AG09309 (cell line): ENCODE measurements around the gene ATP8A2.

Source experiments
- DNase-seq: peaks from one replicate; pipeline ENCODE4 v3.0.0-alpha.2; 2010; ENCODE audit warnings: low read depth
- H3K4me3 ChIP-seq: 2 replicates; pipeline ENCODE4 v1.5.1; 2011; ENCODE audit warnings: mild to moderate bottlenecking, low read depth, low read length, moderate library complexity; ENCODE audit not compliant: control insufficient read depth
- TF ChIP-seq, protein P1 (sequence below): IDR thresholded peaks from 2 replicates; pipeline ENCODE4 v1.5.1; 2011; ENCODE audit warnings: mild to moderate bottlenecking, low read depth, low read length, inconsistent platforms; ENCODE audit not compliant: insufficient read depth, control insufficient read depth; ENCODE audit errors: missing control alignments

The ATP8A2 gene

DNA sequence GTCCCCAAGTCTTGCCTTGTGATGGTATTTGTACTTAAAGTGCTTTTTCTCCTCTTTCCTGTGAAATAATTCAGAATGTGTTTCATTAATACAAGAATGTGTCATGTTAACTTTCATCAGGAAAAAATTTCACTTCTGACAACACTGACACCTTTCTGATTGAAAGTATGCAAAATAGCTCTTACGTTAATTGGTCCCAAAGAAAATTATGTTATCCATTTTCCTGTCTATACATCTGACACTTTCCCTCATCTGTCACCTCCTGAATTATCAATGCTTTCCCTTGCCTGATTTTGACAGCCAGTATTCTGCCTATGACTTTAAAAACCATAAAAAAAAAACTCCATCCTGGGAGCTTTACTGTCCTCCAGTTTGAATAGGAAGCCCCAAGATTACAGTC, 336.5 kb downstream of the ATP8A2 start:
- DNase-seq = no peak
- H3K4me3 ChIP-seq = no peak overlapping the region
- TF ChIP-seq, protein P1, sequence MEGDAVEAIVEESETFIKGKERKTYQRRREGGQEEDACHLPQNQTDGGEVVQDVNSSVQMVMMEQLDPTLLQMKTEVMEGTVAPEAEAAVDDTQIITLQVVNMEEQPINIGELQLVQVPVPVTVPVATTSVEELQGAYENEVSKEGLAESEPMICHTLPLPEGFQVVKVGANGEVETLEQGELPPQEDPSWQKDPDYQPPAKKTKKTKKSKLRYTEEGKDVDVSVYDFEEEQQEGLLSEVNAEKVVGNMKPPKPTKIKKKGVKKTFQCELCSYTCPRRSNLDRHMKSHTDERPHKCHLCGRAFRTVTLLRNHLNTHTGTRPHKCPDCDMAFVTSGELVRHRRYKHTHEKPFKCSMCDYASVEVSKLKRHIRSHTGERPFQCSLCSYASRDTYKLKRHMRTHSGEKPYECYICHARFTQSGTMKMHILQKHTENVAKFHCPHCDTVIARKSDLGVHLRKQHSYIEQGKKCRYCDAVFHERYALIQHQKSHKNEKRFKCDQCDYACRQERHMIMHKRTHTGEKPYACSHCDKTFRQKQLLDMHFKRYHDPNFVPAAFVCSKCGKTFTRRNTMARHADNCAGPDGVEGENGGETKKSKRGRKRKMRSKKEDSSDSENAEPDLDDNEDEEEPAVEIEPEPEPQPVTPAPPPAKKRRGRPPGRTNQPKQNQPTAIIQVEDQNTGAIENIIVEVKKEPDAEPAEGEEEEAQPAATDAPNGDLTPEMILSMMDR = no peak

DNA sequence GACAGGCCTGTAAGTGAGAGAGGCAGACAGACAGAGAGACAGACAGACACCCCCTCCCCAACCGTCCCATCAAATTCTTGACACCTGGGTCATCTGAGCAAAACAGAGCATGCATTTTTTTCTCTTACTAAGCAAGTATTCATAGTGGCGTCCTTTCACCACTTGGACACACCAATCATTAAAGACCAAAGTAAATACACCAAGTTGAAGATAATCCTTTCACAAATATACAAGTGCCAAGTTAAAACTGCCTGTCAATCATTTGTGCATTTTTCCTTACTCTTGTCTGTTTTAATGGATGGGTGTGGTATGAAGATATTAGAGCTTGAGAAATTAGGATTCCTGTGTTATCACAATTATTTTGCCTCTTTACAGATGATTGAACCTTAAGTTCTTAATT, 337.3 kb downstream of the ATP8A2 start:
- H3K4me3 ChIP-seq = no peak overlapping the region
- no peak for DNase-seq

DNA sequence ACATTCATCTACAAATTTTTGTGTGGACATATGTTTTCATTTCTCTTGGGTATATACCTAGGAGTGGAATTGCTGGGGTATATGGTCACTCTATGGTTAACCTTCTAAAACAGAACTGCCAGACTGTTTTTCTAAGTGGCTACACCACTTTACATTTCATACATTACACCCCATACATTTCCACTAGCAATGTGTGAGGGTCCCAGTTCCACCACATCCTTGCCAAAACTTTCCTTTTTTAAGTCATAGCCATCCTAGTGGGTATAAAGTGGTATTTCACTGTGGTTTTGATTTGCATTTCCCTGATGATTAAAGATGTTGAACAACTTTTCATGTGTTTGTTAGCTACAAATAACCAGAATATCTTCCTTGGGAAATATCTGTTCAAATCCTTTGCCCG, 344.0 kb downstream of the ATP8A2 start:
- no peak overlapping the region for H3K4me3 ChIP-seq
- DNase-seq = no peak
- TF ChIP-seq, protein P1 = no peak

More for the DNA sequence above, 337.3 kb downstream of the ATP8A2 start:
- TF ChIP-seq, protein P1 = no peak

DNA sequence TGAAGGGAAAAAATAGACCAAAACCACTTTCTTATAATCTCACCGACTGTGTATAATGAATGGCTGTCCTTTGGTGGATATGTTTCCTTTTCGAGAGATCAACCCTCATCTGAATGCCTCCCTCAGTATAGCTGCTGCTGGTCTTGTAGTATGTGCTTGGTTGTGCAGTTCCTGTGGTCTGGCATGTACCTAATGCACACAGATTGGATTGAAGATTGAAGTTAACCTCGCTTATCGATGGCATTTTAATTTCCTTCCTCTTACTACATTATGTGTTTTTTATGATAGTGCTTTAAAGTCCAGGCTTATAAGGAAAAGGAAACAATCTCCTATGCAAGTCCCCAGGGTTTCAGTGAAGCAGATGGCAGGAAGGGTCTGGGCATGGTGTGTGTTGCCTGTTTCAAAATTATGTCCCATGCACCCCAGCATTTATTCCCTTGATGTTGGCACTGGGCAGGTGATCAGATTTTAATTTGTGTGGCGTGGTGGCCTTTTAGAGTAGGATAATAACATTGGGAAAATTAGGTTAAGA, 346.0 kb downstream of the ATP8A2 start:
- TF ChIP-seq, protein P1 = no peak
- DNase-seq = no peak
- no peak overlapping the region for H3K4me3 ChIP-seq

DNA sequence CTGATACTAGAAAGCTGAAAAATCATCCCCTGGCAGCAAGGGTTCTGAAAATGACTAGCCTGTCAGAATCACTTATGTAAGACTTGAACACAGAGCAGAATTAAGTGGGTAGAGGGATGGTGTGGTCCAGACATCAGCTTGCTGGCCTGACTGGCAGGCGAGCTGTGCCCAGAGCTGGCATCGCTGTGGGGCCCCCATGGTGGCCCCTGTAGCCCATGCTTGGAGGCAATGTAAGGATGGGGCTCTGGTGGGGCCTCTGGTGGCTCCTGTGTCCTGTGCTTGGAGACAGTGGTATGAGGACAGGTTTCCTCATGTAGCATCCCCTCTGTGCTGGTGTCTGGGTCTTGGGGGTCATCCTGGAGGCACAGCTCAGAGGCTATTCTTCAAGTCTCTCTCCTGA, 347.9 kb downstream of the ATP8A2 start:
- DNase-seq = no peak
- no peak overlapping the region for H3K4me3 ChIP-seq
- TF ChIP-seq, protein P1 = no peak

DNA sequence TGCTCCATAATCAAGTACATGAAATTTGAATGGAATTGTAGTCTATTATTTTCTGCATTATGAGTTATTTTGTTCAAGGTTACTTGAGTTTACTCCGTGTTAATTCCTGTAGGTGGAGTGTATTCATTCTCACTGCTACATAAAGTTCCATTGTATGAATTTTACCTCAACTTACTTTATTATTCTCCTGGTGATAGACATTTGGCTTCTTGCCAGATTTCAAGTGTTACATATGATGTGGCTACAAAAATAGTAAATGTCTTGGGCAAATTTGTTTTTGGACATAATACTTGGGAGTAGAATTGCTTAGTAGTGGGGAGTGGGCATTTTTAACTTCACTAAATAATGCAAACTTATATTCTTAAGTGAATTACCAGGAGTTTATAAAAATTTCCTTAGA, 351.1 kb downstream of the ATP8A2 start:
- no peak for DNase-seq
- H3K4me3 ChIP-seq = no peak overlapping the region
- TF ChIP-seq, protein P1 = no peak

DNA sequence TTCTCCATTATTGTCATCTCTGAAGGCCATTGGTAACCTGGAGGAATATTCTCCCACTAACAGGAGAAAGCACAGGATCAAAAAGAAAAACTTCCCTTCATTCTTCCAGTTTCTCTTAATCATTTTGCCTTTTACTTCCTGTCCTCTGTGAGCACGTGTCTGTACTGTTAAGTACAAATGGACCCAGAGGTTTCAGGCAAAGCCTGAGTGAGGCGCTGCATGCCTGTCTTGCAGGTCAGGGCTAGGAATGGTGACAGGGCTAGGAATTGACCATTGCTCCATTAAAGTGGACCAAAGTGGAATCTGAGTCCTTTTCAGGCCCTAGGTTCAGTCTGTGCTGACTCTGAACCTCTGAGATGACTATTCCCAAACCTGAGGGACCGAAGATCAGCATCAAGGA, 353.3 kb downstream of the ATP8A2 start:
- no peak overlapping the region for H3K4me3 ChIP-seq
- TF ChIP-seq, protein P1 = no peak
- DNase-seq = no peak
